Non-pigmented ciliary epithelial cell (primary cell): ENCODE results near the gene ADGRV1.
A peak's percentile ranks its signal among the peaks of the same experiment; 100 is the strongest.

Source experiments
- DNase-seq: peaks from one replicate; pipeline ENCODE4 v3.0.0-alpha.2; 2010; ENCODE audit warnings: low read depth

The ADGRV1 gene

DNA sequence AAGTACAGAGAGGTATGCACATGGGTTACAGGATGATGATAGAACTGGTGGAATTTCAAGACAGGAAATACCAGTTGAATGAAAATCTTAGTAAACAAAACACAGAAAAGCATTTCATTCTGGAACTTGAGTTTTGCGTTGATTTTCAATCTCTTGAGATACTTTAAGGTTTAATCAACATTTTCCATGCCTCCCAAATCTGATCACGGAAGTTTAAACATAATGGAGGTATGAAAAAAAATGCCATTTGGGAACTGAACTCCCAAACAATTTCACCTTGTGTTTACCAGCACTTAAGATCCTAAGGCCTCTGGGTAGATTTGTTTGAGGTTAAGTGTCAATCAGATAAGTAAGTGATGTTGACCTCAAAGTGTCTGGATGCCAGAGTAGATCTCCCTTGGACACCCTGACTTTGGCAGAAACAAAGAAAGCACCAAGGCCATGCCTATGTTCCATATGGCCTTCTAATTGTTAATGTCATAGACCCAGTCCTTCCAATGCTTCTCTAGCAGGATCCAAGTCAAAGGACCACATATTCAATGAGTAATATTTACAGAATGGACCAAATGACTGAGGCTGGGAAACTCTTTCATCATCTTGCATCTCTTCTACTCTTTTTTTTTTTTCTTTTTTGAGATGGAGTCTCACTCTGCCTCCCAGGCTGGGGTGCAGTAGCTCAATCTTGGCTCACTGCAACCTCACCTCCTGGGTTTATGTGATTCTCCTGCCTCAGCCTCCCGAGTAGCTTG lies 607.6 kb downstream of the ADGRV1 start:
- no peak for DNase-seq

DNA sequence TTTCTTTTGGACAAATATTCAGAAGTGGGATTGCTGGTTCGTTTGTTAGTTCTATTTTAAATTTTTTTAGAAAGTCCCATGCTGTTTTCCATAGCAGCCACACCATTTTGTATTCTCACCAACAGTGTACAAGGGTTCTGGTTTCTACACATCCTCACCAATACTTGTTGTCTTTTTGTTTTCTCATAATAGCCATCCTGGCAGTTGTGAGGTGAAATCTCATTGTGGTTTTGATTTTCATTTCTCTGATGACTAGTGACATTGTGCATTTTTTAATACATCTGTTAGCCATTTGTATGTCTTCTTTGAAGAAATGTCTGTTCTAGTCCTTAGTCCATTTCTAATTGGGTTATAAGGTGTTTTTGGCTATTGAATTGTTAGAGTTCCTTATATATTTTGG lies 610.3 kb downstream of the ADGRV1 start:
- DNase-seq = no peak

GRCh38 chr5:91170266-91170665 lies 611.7 kb downstream of the ADGRV1 start:
- DNase-seq = peak; percentile 67

DNA sequence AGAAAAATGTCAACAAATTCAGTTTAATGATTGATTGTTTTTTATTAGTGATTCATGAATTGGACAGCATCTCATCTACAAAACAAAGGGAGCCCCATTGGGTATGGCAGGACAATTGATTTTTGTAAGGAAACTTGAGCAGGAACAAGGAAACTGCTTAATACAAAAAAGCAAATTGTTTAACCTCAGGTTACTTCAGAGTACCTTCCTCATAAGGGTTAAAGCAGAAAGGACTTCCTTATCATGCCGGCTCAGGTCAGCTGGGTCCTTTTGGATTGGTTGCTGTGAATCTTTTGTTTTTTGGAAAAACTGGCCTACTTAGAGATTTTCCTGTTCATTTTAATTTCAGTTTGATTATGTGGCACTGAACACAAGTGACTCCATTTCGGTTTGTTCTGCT lies 612.7 kb downstream of the ADGRV1 start:
- no peak for DNase-seq

- no peak for DNase-seq
Observed at GRCh38 chr5:91174396-91174795, 615.8 kb downstream of the ADGRV1 start.

DNA sequence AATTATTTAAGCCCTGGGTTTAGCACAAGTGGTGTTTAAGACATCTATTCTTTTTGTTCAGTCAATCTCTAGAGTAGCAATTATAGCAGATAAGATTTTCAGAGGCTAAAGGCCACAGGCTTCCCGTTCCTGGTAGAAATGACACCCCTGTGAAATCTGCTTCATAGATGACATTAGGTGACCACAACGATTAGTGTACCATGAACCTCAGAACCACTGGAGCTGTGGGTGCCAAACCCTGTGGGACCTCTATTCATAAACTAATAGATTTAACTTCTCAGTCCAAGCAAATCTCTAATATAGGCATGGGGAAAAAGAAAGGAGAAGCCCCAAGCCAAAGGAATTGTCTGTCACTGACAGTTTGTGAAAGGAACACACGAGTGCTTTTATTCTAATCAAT lies 617.1 kb downstream of the ADGRV1 start:
- DNase-seq = no peak

- DNase-seq = no peak
Observed at GRCh38 chr5:91176288-91177016, 617.9 kb downstream of the ADGRV1 start.

GRCh38 chr5:91177085-91177484 lies 618.5 kb downstream of the ADGRV1 start:
- DNase-seq = no peak

- DNase-seq = no peak
Observed at GRCh38 chr5:91177639-91178038, 619.0 kb downstream of the ADGRV1 start.

- DNase-seq = no peak
Observed at GRCh38 chr5:91178461-91178860, 619.9 kb downstream of the ADGRV1 start.

DNA sequence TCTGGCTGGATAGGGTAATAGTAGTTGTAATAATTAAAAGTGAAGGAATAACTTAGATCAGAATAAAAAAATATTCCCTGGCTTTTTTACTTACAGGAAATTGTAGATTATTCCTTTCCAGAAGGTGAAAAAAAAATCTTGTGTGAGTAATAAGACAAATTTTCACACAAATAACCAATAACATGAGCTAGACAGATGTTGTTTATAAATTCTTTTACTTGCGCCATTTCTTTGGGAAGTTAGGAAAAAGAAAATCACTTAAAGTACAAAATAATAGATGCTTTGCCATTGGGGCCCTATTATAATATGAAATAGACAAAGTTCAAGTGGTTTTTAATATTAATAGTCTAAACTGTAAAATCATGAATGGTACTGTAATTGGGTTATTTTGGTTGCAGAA lies 620.4 kb downstream of the ADGRV1 start:
- no peak for DNase-seq

- no peak for DNase-seq
Observed at GRCh38 chr5:91180506-91180905, 621.9 kb downstream of the ADGRV1 start.

DNA sequence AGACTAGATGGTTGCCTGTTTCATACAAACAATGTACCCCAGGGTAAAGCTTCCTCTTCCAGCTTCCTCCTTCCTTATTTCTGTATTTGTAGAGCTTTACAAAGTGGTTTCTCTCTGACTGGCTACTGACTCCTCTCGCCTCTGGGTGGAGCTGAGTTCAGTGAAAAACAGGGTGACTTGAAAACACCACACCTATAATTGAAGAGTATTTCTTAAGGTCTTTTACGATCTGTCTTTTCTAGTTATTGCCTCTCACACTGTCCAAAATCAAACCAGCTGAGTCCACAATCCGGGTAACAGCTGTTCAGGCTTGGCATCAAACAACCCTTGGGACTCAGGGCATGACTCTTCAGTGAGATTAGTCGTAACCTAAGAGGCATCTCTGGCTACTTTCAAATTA lies 624.2 kb downstream of the ADGRV1 start:
- no peak for DNase-seq

GRCh38 chr5:91183743-91184142 lies 625.1 kb downstream of the ADGRV1 start:
- no peak for DNase-seq

GRCh38 chr5:91186101-91186500 lies 627.5 kb downstream of the ADGRV1 start:
- DNase-seq = no peak

- DNase-seq = no peak
Observed at GRCh38 chr5:91187032-91187431, 628.4 kb downstream of the ADGRV1 start.

DNA sequence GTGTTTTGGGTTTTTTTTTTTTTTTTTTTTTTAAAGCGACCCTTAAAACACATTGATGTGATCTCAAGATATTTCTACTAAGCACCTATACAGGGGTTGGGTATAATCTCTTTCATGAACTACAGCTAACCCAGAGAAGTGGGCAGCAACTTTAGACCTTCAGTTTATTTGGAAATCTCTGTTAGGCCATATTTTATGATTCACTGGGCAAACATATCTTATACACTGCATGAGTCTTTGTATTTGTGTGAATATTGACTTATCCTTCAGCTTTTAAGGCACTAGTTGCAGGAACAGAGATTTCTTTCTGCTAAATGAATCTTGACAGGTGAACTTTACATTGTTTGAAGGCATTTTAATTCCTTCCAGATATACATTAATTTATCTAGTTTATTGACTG lies 630.2 kb downstream of the ADGRV1 start:
- no peak for DNase-seq

- peak; percentile 62 for DNase-seq
Observed at GRCh38 chr5:91189480-91190313, 631.1 kb downstream of the ADGRV1 start.

DNA sequence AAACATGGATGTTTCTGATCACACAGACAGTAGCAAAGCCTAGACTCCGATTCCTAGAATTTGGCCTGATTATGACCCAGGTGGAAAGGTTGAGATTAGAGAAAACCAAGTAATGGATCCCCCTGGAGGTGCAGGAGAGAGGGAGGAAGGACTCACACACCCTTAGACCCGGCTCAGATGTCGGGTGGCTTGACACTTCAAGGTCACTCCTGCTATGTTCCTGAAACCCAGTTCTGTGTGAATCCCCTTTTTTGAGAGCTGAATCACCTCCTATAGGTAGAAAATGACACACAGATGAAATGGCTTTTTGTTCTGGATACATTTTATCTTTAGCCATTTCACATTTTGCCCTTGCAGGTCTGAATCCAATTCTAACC lies 631.7 kb downstream of the ADGRV1 start:
- DNase-seq = no peak

- DNase-seq = no peak
Observed at GRCh38 chr5:91194824-91195381, 636.3 kb downstream of the ADGRV1 start.

- no peak for DNase-seq
Observed at GRCh38 chr5:91200692-91201091, 642.1 kb downstream of the ADGRV1 start.

GRCh38 chr5:91206103-91206502 lies 647.5 kb downstream of the ADGRV1 start:
- no peak for DNase-seq

- peak; percentile 57 for DNase-seq
Observed at GRCh38 chr5:91206734-91207133, 648.1 kb downstream of the ADGRV1 start.
